ENCODE results near the gene DCAF17.

DCAF17 gene, protein sequence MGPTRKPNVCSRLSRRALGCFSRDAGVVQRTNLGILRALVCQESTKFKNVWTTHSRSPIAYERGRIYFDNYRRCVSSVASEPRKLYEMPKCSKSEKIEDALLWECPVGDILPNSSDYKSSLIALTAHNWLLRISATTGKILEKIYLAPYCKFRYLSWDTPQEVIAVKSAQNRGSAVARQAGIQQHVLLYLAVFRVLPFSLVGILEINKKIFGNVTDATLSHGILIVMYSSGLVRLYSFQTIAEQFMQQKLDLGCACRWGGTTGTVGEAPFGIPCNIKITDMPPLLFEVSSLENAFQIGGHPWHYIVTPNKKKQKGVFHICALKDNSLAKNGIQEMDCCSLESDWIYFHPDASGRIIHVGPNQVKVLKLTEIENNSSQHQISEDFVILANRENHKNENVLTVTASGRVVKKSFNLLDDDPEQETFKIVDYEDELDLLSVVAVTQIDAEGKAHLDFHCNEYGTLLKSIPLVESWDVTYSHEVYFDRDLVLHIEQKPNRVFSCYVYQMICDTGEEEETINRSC

GRCh38 chr2:171434013-171434989 lies at the start of gene DCAF17:
TSS of gene DCAF17 (plus strand) at chr2:171434226. CDS start at chr2:171434578, 352 bp downstream.
- peak; percentile 82 for DNase-seq

- no peak for DNase-seq
These were observed 47.4 kb upstream of the DCAF17 start for GRCh38 chr2:171386627-171387026.

- no peak for DNase-seq
These were observed 47.0 kb upstream of the DCAF17 start for GRCh38 chr2:171387052-171387451.

GRCh38 chr2:171389325-171389724 lies 44.7 kb upstream of the DCAF17 start:
- no peak for DNase-seq

DNA sequence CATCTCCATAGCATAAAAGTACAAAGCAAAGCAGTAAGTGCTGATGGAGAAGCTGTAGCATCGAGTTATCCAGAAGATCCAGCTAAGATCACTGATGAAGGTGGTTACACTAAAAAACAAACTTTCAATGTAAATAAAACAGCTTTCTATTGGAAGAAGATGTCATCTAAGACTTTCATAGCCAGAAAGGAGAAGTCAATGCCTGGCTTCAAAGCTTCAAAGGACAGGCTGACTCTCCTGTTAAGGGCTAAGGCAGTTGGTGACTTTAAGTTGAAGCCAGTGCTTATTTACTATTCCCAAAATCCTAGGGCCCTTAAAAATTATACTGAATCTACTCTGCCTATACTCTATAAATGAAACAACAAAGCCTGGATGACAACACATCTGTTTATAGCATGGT lies 44.2 kb upstream of the DCAF17 start:
- no peak for DNase-seq

- no peak for DNase-seq
These were observed 43.0 kb upstream of the DCAF17 start for GRCh38 chr2:171390941-171391516.

DNA sequence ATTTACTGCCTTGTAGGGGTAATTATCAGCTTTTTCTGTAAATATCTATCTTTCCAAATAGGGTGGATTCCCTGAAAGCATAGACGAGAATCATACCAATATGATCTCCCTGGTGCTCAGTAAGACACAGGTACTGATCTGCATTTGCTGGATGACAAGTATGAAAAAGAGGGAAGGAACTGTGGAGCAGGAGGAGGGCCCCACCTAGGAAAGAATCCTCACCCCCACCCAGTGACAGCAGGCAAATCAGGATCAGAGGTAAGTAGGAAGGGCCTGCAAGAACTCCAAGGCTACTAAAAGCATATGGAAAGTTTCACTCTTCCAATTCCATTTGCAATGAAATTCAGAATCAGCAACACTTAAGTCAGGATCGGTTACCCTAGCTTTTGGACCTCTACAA lies 42.5 kb upstream of the DCAF17 start:
- no peak for DNase-seq

DNA sequence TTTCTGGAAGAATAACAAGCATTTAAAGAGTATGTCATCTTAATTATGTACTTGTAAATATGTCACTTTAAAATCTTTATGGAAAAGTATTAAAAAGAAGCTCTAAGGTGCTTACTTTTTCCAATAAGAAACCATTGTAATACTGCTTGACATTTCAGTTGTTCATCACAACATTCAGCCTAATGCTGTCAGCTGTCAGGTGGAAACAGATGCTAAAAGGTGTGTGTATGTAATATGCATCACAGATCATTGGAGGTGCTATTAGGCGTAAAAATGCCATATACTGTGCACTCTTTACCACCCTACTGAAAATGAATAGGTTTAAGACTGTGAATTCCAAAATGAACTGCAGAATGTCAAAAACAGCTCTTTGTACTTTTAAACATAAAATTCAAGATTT lies 40.5 kb upstream of the DCAF17 start:
- DNase-seq, result no peak

GRCh38 chr2:171394164-171394740 lies 39.8 kb upstream of the DCAF17 start:
- no peak for DNase-seq

DNA sequence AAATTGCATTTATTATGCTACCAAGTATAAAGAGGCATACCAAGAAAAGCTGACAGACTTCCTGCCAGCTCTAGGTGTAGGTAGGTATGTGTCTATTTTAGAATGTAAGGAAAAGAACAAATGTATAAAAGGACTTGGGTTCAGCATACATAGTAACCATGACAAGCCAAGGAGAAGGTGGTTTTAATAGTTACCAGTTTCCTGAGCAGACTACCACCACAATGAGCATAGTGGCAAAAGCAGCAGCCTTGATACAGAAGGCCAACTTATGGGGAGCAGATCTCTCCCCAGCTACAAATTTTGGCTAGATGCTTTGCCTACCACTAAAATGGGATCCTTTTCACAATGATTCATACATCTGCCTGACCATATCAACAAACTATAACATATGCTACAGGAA lies 34.7 kb upstream of the DCAF17 start:
- no peak for DNase-seq

GRCh38 chr2:171400395-171400794 lies 33.6 kb upstream of the DCAF17 start:
- DNase-seq, result no peak

DNA sequence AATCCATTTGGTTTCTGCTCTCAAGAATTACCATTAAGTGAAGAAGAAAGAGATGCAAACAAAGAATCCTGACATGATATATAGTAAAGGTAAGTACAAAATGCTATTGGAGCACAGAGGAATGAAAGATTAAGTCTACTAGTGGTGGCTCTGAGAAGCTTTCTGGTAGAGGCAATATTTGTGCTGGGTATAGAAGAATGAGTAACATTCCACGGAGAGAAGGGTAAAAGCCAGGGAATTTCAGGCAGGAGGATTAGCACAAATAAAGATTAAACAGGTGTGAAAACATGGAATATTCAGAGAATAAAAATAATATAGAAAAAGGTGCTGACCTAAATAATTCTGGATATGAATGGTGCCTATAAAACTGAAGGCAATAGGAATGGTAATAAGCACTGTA lies 32.1 kb upstream of the DCAF17 start:
- no peak for DNase-seq

- DNase-seq, result no peak
These were observed 31.0 kb upstream of the DCAF17 start for GRCh38 chr2:171402906-171403580.

DNA sequence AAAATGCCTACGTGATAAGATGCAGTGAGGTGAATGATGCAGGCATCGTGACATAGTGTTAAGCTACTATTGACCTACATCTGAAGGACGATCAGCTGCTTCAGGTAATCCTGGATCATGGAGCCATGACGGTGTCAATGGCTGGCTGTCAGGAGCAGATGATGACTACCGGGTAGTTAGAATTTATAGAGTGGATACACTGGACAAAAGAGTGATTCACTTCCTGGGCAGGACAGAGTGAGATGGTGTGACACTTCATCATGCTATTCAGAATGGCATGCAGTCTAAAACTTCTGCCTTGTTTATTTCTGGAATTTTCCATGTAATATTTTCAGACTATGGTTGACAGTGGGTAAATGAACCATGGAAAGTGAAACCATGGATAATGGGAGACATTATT lies 29.8 kb upstream of the DCAF17 start:
- DNase-seq, result no peak

GRCh38 chr2:171404719-171405118 lies 29.3 kb upstream of the DCAF17 start:
- DNase-seq, result no peak

DNA sequence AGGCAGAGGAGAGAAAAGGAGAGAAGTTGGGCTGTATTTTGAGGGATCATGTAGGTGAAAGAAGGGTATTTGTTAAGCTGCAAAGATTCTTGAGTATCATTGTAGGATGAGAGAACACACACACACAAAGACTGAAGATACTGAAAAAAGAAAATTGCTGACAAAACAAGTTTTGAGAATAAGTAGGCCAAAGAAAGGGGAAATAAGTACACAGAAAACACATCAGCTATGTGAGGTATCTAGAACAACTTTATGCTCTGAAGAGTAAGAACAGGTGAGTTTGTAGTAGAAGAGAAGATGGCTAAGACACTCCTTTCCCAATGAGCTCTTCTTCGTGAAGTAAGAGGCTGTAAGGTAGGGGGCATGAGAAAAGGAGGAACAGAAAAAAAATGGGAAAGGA lies 28.5 kb upstream of the DCAF17 start:
- DNase-seq, result no peak

DNA sequence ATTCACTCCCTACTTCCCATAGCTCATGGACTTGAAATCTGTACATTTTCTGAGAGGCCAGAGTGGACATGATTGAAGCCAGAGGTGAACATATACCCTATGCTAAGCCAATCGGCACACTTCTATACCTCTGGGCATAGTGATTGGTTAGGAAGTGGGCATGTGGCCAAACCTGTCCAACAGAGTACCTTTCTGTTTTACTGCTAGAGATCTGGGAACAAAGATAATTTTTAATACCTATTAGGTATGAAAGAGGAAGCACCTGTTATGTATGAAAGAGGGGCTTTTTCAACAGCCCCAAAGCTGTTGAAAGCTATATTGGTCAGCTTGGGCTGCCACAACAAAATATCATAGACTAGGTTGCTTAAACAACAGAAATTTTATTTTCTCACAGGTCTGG lies 28.0 kb upstream of the DCAF17 start:
- DNase-seq, result no peak

GRCh38 chr2:171407030-171407675 lies 26.9 kb upstream of the DCAF17 start:
- no peak for DNase-seq

GRCh38 chr2:171407676-171408044 lies 26.4 kb upstream of the DCAF17 start:
- no peak for DNase-seq

- no peak for DNase-seq
These were observed 24.5 kb upstream of the DCAF17 start for GRCh38 chr2:171409436-171409971.

- no peak for DNase-seq
These were observed 23.9 kb upstream of the DCAF17 start for GRCh38 chr2:171410101-171410500.

DNA sequence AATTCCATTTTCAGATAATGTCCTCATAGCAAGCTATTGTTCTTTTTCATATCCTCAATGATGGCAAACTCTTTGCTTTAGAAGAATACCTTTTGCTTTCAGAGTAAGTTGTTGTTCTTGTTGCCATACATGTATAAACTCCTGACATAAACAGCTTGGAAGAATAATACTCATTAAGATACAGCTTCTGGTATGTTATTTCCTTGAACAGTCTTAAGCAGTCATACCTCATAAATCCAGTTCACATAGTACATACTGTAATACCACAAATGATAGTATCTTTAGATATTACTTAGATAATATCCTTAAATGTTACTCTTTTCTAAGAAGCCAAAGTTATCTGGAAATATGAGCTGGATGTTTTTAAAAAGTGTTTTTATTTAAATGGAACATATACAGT lies 23.4 kb upstream of the DCAF17 start:
- no peak for DNase-seq
